Kidney glomerular epithelial cell (primary cell): ENCODE measurements around the gene CYB5A.

Experiments used
- DNase-seq: peaks from one replicate; lab custom pipeline; 2025; lab: John Stamatoyannopoulos, UW

CYB5A gene

DNA sequence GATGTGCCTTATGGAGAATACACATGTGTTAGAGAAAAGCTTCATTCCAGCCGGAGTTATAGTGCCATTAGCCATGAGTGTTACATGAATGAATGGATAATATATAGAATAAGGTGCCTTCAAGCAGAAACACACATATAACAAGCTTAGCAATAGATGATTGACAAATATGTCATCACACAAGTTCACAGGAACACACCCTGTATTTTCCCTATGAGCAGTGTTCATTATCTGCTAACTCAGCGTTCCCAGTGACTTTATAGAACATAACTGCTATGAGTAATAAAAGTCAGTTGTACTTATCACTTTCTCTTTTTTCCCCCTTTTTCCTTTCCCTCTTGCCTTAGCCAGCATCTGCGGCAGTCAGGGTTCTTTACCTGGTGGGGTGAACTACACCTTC is 78.3 kb downstream of the CYB5A start:
- no peak for DNase-seq

DNA sequence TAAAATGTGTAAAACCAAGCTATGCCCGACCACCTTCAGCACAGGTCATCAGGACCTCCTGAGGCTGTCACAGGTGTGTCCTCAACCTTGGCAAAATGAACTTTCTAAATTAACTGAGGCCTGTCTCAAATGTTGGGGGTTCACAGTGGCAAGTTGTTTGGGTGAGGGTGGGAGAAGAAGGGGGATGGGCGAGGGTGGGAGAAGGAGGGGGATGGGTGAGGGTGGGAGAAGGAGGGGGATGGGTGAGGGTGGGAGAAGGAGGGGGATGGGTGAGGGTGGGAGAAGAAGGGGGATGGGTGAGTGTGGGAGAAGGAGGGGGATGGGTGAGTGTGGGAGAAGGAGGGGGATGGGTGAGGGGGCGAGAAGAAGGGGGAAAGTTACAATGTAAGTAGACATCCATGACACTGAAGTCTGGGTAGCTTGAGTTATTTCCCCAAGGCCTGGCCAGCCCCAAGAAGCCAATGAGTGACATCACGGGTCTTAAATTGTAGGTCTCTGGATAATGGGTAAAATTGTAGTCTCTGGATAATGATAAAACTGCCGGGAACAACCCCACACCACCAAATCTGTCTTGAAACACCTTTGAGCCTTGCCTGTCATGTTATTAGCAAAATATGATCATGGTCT is 87.1 kb downstream of the CYB5A start:
- no peak for DNase-seq

DNA sequence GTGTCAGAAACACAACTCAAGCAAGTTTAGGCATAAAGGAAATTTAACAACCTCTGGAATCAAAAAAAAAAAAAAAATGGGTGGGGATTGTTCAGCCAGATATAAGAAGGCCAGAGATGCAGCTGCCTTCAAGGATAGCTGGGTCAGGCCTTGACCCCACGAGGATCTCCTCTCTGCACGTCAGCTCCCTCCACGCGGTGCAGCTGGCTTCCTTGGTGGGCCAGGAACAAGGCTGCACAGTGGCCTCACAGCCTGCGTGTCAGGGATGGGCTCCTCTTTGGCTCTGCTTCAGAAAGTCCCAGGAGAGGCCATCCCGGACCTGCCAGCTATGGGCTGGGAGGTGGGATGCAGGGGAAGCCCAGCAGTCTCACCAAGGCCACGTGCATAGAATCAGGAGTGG is 88.0 kb downstream of the CYB5A start:
- no peak for DNase-seq
